ENCODE measurements around the gene KRT3.

DNA sequence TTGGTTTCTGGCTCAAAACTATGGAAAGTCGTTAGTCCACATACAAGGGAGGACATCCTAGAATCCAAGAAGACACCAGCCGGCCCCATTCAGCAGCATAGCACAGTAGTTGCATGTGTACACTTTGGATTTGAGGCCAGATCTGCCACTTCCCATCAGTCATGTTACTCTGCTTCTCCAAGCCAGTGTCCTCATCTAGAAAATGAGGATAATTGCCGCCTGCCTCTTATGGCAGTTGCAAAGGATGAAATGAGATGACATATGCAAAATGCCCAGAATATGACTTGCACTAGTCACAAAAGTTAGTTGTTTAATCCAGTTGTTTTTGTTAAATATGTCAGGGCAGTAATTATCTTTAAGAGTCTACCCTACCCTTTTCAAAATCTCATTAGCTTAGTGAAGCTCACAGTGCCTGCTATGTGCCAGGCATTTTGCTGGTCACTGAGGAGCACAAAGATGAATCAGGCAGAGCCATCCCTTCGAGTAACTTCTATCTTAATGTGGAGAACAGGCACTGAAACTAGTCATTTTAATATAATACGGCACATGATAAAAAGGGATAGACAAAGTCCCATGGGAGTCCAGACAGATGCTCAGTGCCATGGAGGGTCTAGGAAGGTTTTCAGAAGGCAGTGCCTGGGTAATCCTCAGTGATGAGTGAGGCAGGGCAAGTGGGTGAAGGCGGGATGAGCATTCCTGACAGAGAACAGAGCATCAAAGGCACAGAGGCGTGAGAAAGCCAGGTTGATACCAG is 12.2 kb downstream of the KRT3 start:
- TF ChIP-seq, protein P1, sequence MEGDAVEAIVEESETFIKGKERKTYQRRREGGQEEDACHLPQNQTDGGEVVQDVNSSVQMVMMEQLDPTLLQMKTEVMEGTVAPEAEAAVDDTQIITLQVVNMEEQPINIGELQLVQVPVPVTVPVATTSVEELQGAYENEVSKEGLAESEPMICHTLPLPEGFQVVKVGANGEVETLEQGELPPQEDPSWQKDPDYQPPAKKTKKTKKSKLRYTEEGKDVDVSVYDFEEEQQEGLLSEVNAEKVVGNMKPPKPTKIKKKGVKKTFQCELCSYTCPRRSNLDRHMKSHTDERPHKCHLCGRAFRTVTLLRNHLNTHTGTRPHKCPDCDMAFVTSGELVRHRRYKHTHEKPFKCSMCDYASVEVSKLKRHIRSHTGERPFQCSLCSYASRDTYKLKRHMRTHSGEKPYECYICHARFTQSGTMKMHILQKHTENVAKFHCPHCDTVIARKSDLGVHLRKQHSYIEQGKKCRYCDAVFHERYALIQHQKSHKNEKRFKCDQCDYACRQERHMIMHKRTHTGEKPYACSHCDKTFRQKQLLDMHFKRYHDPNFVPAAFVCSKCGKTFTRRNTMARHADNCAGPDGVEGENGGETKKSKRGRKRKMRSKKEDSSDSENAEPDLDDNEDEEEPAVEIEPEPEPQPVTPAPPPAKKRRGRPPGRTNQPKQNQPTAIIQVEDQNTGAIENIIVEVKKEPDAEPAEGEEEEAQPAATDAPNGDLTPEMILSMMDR (IDR thresholded peaks at IDR 0.05 in 8 of 11, conservative IDR thresholded peaks at IDR 0.05 in 3 of 11): no peak
- TF ChIP-seq POLR2A (IDR thresholded peaks at IDR 0.05) (no peak), POLR2AphosphoS5 (IDR thresholded peaks at IDR 0.05) (no peak)

Data from spleen (tissue), 7 donors.